CD14-positive monocyte (primary cell): ENCODE data around the gene LEKR1. TPM values are rescaled to one million over a fixed set of nuclear protein-coding genes. Genes with fewer than 3 reads are reported as not detected.

ENCODE experiments used
- DNase-seq, 3 donors: peaks; one replicate each; pipeline ENCODE4 v3.0.0-alpha.2; 2011 to 2022
- H2AFZ ChIP-seq: 2 replicates; pipeline ENCODE4 v1.6.0; 2012; ENCODE audit warnings: mild to moderate bottlenecking, low read depth, low read length, inconsistent platforms; ENCODE audit not compliant: insufficient read depth, poor library complexity, severe bottlenecking
- H3K27ac ChIP-seq, 2 donors: 1 replicate in 1 of 2; 2 replicates in 1 of 2; pipeline ENCODE4 v1.5.1; 2012 to 2013; ENCODE audit warnings: low read length in 2 of 2, control low read depth in 1 of 2, inconsistent platforms in 1 of 2, low read depth in 1 of 2, mild to moderate bottlenecking in 1 of 2
- H3K27me3 ChIP-seq, 2 donors: one replicate each; pipeline versions ENCODE4 v1.6.0 to v1.6.1; 2011 to 2013; ENCODE audit warnings: low read length in 2 of 2; ENCODE audit not compliant: control insufficient read depth in 2 of 2, insufficient read depth in 2 of 2
- H3K36me3 ChIP-seq, 2 donors: replicated peaks in 1 of 2; 1 replicate in 1 of 2; 2 replicates in 1 of 2; pipeline versions ENCODE4 v1.5.1 to v1.6.1; 2012 to 2013; ENCODE audit warnings: low read length in 2 of 2, control low read depth in 1 of 2, inconsistent platforms in 1 of 2, mild to moderate bottlenecking in 1 of 2; ENCODE audit not compliant: insufficient read depth in 2 of 2, control insufficient read depth in 1 of 2
- H3K4me1 ChIP-seq, 2 donors: 1 replicate in 1 of 2; 2 replicates in 1 of 2; pipeline versions ENCODE4 v1.5.1 to v1.6.1; 2012 to 2013; ENCODE audit warnings: low read length in 2 of 2, control low read depth in 1 of 2, inconsistent platforms in 1 of 2, mild to moderate bottlenecking in 1 of 2, moderate library complexity in 1 of 2; ENCODE audit not compliant: insufficient read depth in 2 of 2, control insufficient read depth in 1 of 2
- H3K4me2 ChIP-seq: replicated peaks from 2 replicates; pipeline ENCODE3; 2012; ENCODE audit warnings: low read length, moderate library complexity, mild to moderate bottlenecking; ENCODE audit not compliant: poor library complexity, severe bottlenecking; ENCODE audit errors: extremely low read depth
- H3K4me3 ChIP-seq, 3 experiments: fragments of 200-600 bp in 1 of 3; sonication (generic) in 1 of 3; replicated peaks in 1 of 3; 1 replicate in 2 of 3; 2 replicates in 1 of 3; pipeline ENCODE4 v1.5.1; 2011 to 2013; ENCODE audit warnings: low read length in 3 of 3, mild to moderate bottlenecking in 3 of 3, control low read depth in 2 of 3, low read depth in 2 of 3, inconsistent platforms in 1 of 3, moderate library complexity in 1 of 3
- H3K79me2 ChIP-seq: 2 replicates; pipeline ENCODE4 v1.6.0; 2012; ENCODE audit warnings: mild to moderate bottlenecking, control low read depth, inconsistent platforms, low read length, moderate library complexity; ENCODE audit not compliant: insufficient read depth
- H3K9ac ChIP-seq: 2 replicates; pipeline ENCODE4 v1.6.0; 2017; ENCODE audit warnings: low read length, mild to moderate bottlenecking; ENCODE audit not compliant: insufficient read depth, poor library complexity, severe bottlenecking
- H3K9me3 ChIP-seq, 2 donors: replicated peaks in 1 of 2; 1 replicate in 1 of 2; 2 replicates in 1 of 2; pipeline versions ENCODE4 v1.5.1 to v1.6.1; 2012 to 2013; ENCODE audit warnings: low read length in 2 of 2, control low read depth in 1 of 2; ENCODE audit not compliant: control insufficient read depth in 1 of 2, insufficient read depth in 1 of 2
- H4K20me1 ChIP-seq: 2 replicates; pipeline ENCODE4 v1.6.0; 2012; ENCODE audit warnings: mild to moderate bottlenecking, low read length, control low read depth, moderate library complexity; ENCODE audit not compliant: insufficient read depth
- H3K27ac Mint-ChIP-seq, 7 donors: one replicate each; pipeline ENCODE4 v1.8.0; 2020; ENCODE audit warnings: mild to moderate bottlenecking in 7 of 7, mixed read lengths in 7 of 7, moderate library complexity in 6 of 7, inconsistent platforms in 2 of 7
- H3K27me3 Mint-ChIP-seq, 3 donors: one replicate each; pipeline ENCODE4 v1.8.0; 2021 to 2022; ENCODE audit warnings: low read depth in 3 of 3, mild to moderate bottlenecking in 3 of 3, mixed read lengths in 3 of 3, moderate library complexity in 3 of 3, inconsistent platforms in 1 of 3
- H3K36me3 Mint-ChIP-seq, 2 donors: one replicate each; pipeline ENCODE4 v1.8.0; 2020; ENCODE audit warnings: mixed read lengths in 2 of 2, inconsistent platforms in 1 of 2, mild to moderate bottlenecking in 1 of 2
- H3K4me1 Mint-ChIP-seq: one replicate; pipeline ENCODE4 v1.8.0; 2020; ENCODE audit warnings: mild to moderate bottlenecking, mixed read lengths
- H3K4me3 Mint-ChIP-seq, 2 donors: one replicate each; pipeline ENCODE4 v1.8.0; 2020; ENCODE audit warnings: mild to moderate bottlenecking in 2 of 2, mixed read lengths in 2 of 2, moderate library complexity in 1 of 2
- H3K9me3 Mint-ChIP-seq, 7 donors: one replicate each; pipeline ENCODE4 v1.8.0; 2020 to 2022; ENCODE audit warnings: mixed read lengths in 7 of 7, mild to moderate bottlenecking in 6 of 7, moderate library complexity in 6 of 7, inconsistent platforms in 2 of 7
- CTCF ChIP-seq: fragments of 200-600 bp; IDR thresholded peaks from one replicate; pipeline ENCODE4 v1.8.0; 2022; ENCODE audit warnings: antibody characterized with exemption, mild to moderate bottlenecking
- whole genome bisulfite sequencing: methylation state at CpG from one replicate; pipeline ENCODE4 v1.1.5; 2013; ENCODE audit warnings: missing lambda C conversion rate; ENCODE audit not compliant: insufficient coverage; 5-methylcytosine and 5-hydroxymethylcytosine counted together
- intact Hi-C, 2 donors: fragments of 100-400 bp; cut with micrococcal nuclease; formaldehyde crosslinking; loops; one replicate each; pipeline versions ENCODE4 v1.15.0 to v1.15.1; 2023
- polyA plus RNA-seq, 3 donors: library from polyadenylated mRNA; depleted of rRNA in 1 of 3; unstranded in 2 of 3; stranded (reverse) in 1 of 3; fragments of 300-500 nt in 2 of 3; fragments of >200 nt in 1 of 3; fragmentation: Illumina TruSeq in 2 of 3; gene quantifications; 1 replicate in 2 of 3; 2 replicates in 1 of 3; pipeline ENCODE4 v1.2.3, GENCODE V29; 2012 to 2021

Gene LEKR1
- polyA plus RNA-seq, 3 donors, result 0.51 to 0.80 TPM; not detected in 1

- no peak overlapping the region for H2AFZ ChIP-seq
- no peaks in the 10 kb centered on the region for H3K79me2 ChIP-seq
- no peaks in the 10 kb centered on the region for H3K36me3 ChIP-seq
- no peaks in the 10 kb centered on the region for H3K4me1 ChIP-seq
- H3K4me3 ChIP-seq, result no peak overlapping the region
- intact Hi-C loops, result no loop called here
- H3K9me3 ChIP-seq, result no peaks in the 10 kb centered on the region
- H4K20me1 ChIP-seq, result no peaks in the 10 kb centered on the region
- H3K27ac ChIP-seq, result no peak overlapping the region
- H3K4me2 ChIP-seq, result no peak overlapping the region
- H3K4me3 Mint-ChIP-seq, result no peak overlapping the region
- no peak for DNase-seq
- TF ChIP-seq CTCF, result no peak
- no peaks in the 10 kb centered on the region for H3K27me3 ChIP-seq
- H3K9ac ChIP-seq, result no peak overlapping the region
- no peaks in the 10 kb centered on the region for H3K4me1 Mint-ChIP-seq
- peaks cover 0 to 4% (median 1%) of the 10 kb centered on the region in 7 donors for H3K9me3 Mint-ChIP-seq
- no peaks in the 10 kb centered on the region for H3K36me3 Mint-ChIP-seq
- peaks cover 2 to 3% (median 2%) of the 10 kb centered on the region in 3 donors for H3K27me3 Mint-ChIP-seq
- no peak overlapping the region for H3K27ac Mint-ChIP-seq
- no CpG with 5 or more reads among the region's 2 CpGs for WGBS
Observed at GRCh38 chr3:157001221-157001957, 175.2 kb downstream of the LEKR1 start.

GRCh38 chr3:157021679-157022078, 195.5 kb downstream of the LEKR1 start:
- no peaks in the 10 kb centered on the region for H4K20me1 ChIP-seq
- H3K27me3 ChIP-seq, result no peaks in the 10 kb centered on the region
- no peak overlapping the region for H3K4me3 ChIP-seq
- H2AFZ ChIP-seq, result no peak overlapping the region
- no peaks in the 10 kb centered on the region for H3K79me2 ChIP-seq
- H3K9me3 ChIP-seq, result no peaks in the 10 kb centered on the region
- intact Hi-C loops, result no loop called here
- Mint-ChIP-seq H3K9me3 (peaks cover 0 to 3% (median 0%) of the 10 kb centered on the region in 7 donors), H3K36me3 (no peaks in the 10 kb centered on the region), H3K4me3 (no peak overlapping the region), H3K27me3 (peaks cover 0 to 1% (median 0%) of the 10 kb centered on the region in 3 donors), H3K4me1 (no peaks in the 10 kb centered on the region), H3K27ac (no peak overlapping the region)
- no peaks in the 10 kb centered on the region for H3K36me3 ChIP-seq
- H3K4me1 ChIP-seq, result no peaks in the 10 kb centered on the region
- DNase-seq, result no peak
- no peak overlapping the region for H3K9ac ChIP-seq
- TF ChIP-seq CTCF, result no peak
- no peak overlapping the region for H3K4me2 ChIP-seq
- no peak overlapping the region for H3K27ac ChIP-seq
